Loucy (cell line): ENCODE data around the gene AHNAK.

ENCODE experiments used
- H2AFZ ChIP-seq: fragments of 200-600 bp; sonication (generic); 2 replicates; pipeline ENCODE4 v1.6.0; 2016; ENCODE audit warnings: antibody characterized with exemption, mild to moderate bottlenecking, low read length, moderate library complexity
- H3F3A ChIP-seq: fragments of 200-600 bp; 2 replicates; pipeline ENCODE4 v1.6.0; 2016; ENCODE audit warnings: antibody characterized with exemption, low read depth, mild to moderate bottlenecking
- H3K27me3 ChIP-seq: fragments of 200-600 bp; sonication (generic); 2 replicates; pipeline ENCODE4 v1.6.1; 2014; ENCODE audit warnings: low read length, mild to moderate bottlenecking; ENCODE audit not compliant: insufficient read depth, poor library complexity, severe bottlenecking
- H3K36me3 ChIP-seq: fragments of 200-600 bp; sonication (generic); 2 replicates; pipeline ENCODE4 v1.6.1; 2016; ENCODE audit warnings: low read length; ENCODE audit not compliant: insufficient read depth
- H3K4me1 ChIP-seq: fragments of 200-600 bp; sonication (generic); 2 replicates; pipeline ENCODE4 v1.5.1; 2014; ENCODE audit warnings: low read length, mild to moderate bottlenecking; ENCODE audit not compliant: insufficient read depth, poor library complexity, severe bottlenecking
- H3K4me2 ChIP-seq: fragments of 200-600 bp; sonication (generic); 2 replicates; pipeline ENCODE4 v1.6.0; 2014; ENCODE audit warnings: antibody characterized with exemption, low read length, low read depth, mild to moderate bottlenecking; ENCODE audit not compliant: poor library complexity, severe bottlenecking
- H3K4me3 ChIP-seq: fragments of 200-600 bp; sonication (generic); 2 replicates; pipeline ENCODE4 v1.5.1; 2014; ENCODE audit warnings: low read length, mild to moderate bottlenecking, mixed read lengths; ENCODE audit not compliant: poor library complexity, severe bottlenecking
- H3K79me2 ChIP-seq: fragments of 200-600 bp; sonication (generic); 2 replicates; pipeline ENCODE4 v1.6.1; 2014; ENCODE audit warnings: low read length; ENCODE audit not compliant: insufficient read depth
- H3K9ac ChIP-seq: fragments of 200-600 bp; sonication (generic); 2 replicates; pipeline ENCODE4 v1.6.0; 2014; ENCODE audit warnings: mild to moderate bottlenecking, low read depth, low read length, moderate library complexity; ENCODE audit not compliant: poor library complexity, severe bottlenecking
- H3K9me2 ChIP-seq: fragments of 200-600 bp; sonication (generic); replicated peaks from 2 replicates; pipeline ENCODE4 v1.6.1; 2016; ENCODE audit warnings: low read depth, low read length, mixed read lengths
- H3K9me3 ChIP-seq: fragments of 200-600 bp; sonication (generic); 2 replicates; pipeline ENCODE4 v1.6.1; 2014; ENCODE audit warnings: mild to moderate bottlenecking, antibody characterized with exemption, low read length, low read depth; ENCODE audit not compliant: insufficient read depth
- H4K20me1 ChIP-seq: fragments of 200-600 bp; sonication (generic); 2 replicates; pipeline ENCODE4 v1.6.0; 2014; ENCODE audit warnings: antibody characterized with exemption, low read length, mild to moderate bottlenecking; ENCODE audit not compliant: insufficient read depth, poor library complexity, severe bottlenecking
- EZH2phosphoT487 ChIP-seq: fragments of 200-600 bp; IDR thresholded peaks from 2 replicates; pipeline ENCODE4 v1.6.1; 2018; ENCODE audit warnings: antibody characterized with exemption, mild to moderate bottlenecking, moderate library complexity, borderline replicate concordance
- TF ChIP-seq, protein P1 (sequence below): fragments of 200-600 bp; sonication (generic); conservative IDR thresholded peaks from 2 replicates; pipeline ENCODE4 v1.5.1; 2014; ENCODE audit warnings: mild to moderate bottlenecking, antibody characterized with exemption, low read length

Gene AHNAK

DNA sequence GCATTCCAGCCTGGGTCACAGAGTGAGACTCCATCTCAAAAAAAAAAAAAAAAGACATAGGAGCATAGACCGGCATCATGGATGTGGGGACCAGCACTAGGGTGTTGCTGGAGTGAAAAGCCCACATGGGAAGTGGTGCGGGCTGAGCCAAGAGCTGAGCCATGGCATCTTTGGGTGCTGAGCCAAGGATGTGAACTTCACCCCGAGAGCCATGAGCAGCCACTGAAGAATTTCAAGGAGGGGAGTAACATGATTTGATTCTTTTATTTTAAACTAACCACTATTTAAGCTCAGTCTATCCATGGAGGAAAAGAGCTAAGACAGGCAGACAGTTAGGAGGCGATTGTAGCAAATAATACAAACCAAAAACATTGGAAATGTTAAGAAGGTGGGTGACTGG is 57.4 kb downstream of the AHNAK start:
- Histone ChIP-seq H3K4me2 (no peak overlapping the region), H4K20me1 (no peaks in the 10 kb centered on the region), H3K9me3 (no peaks in the 10 kb centered on the region), H3K79me2 (no peaks in the 10 kb centered on the region), H3K4me1 (no peaks in the 10 kb centered on the region), H2AFZ (no peak overlapping the region), H3K9ac (no peak overlapping the region), H3F3A (no peaks in the 10 kb centered on the region), H3K9me2 (no peaks in the 10 kb centered on the region), H3K4me3 (no peak overlapping the region), H3K36me3 (no peaks in the 10 kb centered on the region), H3K27me3 (no peaks in the 10 kb centered on the region)
- no peak for TF ChIP-seq EZH2phosphoT487
- TF ChIP-seq, protein P1, sequence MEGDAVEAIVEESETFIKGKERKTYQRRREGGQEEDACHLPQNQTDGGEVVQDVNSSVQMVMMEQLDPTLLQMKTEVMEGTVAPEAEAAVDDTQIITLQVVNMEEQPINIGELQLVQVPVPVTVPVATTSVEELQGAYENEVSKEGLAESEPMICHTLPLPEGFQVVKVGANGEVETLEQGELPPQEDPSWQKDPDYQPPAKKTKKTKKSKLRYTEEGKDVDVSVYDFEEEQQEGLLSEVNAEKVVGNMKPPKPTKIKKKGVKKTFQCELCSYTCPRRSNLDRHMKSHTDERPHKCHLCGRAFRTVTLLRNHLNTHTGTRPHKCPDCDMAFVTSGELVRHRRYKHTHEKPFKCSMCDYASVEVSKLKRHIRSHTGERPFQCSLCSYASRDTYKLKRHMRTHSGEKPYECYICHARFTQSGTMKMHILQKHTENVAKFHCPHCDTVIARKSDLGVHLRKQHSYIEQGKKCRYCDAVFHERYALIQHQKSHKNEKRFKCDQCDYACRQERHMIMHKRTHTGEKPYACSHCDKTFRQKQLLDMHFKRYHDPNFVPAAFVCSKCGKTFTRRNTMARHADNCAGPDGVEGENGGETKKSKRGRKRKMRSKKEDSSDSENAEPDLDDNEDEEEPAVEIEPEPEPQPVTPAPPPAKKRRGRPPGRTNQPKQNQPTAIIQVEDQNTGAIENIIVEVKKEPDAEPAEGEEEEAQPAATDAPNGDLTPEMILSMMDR: no peak

DNA sequence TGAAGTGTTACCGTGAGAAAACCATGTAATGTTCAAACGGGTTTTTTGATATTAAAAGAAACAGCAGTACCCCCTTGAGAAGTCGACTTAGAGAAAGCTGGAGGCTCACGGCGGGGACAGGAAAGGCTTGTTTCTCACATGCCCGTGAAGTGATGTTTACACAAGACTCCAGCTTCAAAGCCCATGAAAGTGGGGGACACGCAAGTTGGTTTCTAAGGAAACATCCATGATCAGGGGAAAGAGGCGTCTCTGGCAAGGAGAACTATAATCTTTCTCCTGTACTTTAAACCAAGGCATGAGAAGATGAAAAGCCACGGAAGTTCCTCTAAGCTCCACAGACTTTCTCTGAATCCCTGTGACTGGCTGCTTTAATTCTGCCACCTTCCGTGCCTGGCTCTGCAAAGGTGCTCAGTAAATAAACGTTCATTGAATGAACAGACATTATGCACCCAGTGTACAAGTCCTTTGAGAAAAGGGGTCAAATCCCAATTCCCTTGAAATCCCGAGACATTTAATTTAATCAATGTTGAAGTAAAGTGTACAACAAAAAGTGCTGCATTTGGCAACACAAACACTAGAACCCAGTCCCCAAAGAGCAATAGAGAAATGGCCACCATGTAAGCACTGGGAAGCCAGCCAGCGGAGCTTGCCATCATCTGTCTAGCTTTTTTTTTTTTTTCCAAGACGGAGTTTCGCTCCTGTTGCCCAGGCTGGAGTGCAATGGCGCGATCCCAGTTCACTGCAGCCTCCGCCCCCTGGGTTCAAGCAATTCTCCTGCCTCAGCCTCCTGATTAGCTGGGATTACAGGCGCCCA is 58.7 kb downstream of the AHNAK start:
- Histone ChIP-seq H2AFZ (no peak overlapping the region), H3K4me2 (no peak overlapping the region), H3K36me3 (no peaks in the 10 kb centered on the region), H3K9me3 (no peaks in the 10 kb centered on the region), H3K4me3 (no peak overlapping the region), H3K9ac (no peak overlapping the region), H3K79me2 (no peaks in the 10 kb centered on the region), H3K27me3 (no peaks in the 10 kb centered on the region), H3K4me1 (no peaks in the 10 kb centered on the region), H3F3A (no peaks in the 10 kb centered on the region), H4K20me1 (no peaks in the 10 kb centered on the region), H3K9me2 (no peaks in the 10 kb centered on the region)
- no peak for TF ChIP-seq EZH2phosphoT487
- TF ChIP-seq, protein P1: no peak

DNA sequence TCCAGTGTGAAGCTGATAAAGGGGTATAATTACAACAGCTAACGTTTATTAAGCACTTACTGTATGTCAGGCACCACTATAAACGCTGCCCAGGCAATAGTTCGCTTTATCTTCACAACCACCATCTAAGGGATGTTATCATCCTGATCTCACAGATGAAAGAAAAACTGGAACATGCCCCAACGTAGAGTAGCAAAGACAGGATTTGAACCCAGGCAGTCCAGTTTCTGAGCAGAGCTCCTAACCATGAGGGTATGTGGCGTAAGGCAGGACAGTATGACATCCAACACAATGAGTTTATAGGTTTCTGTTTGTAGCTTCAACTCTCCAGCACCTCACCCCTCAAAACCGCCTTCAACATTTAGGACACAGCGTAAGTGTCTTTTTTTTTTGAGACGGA is 59.5 kb downstream of the AHNAK start:
- Histone ChIP-seq H4K20me1 (no peaks in the 10 kb centered on the region), H3K9me2 (no peaks in the 10 kb centered on the region), H3F3A (no peaks in the 10 kb centered on the region), H2AFZ (no peak overlapping the region), H3K27me3 (no peaks in the 10 kb centered on the region), H3K36me3 (no peaks in the 10 kb centered on the region), H3K79me2 (no peaks in the 10 kb centered on the region), H3K4me2 (no peak overlapping the region), H3K4me3 (no peak overlapping the region), H3K9ac (no peak overlapping the region), H3K9me3 (no peaks in the 10 kb centered on the region), H3K4me1 (no peaks in the 10 kb centered on the region)
- TF ChIP-seq, protein P1: no peak
- TF ChIP-seq EZH2phosphoT487: no peak
